GM03348 (cell line): ENCODE measurements around the gene PRPF40A.

Experiments
- DNase-seq: peaks from one replicate; pipeline ENCODE4 v3.0.0; 2012; ENCODE audit warnings: low spot score

PRPF40A gene

GRCh38 chr2:152620208-152620607 is 97.1 kb downstream of the PRPF40A start:
- DNase-seq = no peak

GRCh38 chr2:152618193-152618564 is 99.1 kb downstream of the PRPF40A start:
- no peak for DNase-seq

GRCh38 chr2:152617456-152618192 is 99.6 kb downstream of the PRPF40A start:
- DNase-seq = no peak

- no peak for DNase-seq
Observed at GRCh38 chr2:152615177-152615576, 102.1 kb downstream of the PRPF40A start.

- DNase-seq = peak; percentile 22
Observed at GRCh38 chr2:152613235-152613634, 104.0 kb downstream of the PRPF40A start.

GRCh38 chr2:152611458-152612231 is 105.6 kb downstream of the PRPF40A start:
- peak; percentile 79 for DNase-seq

- no peak for DNase-seq
Observed at GRCh38 chr2:152609699-152610098, 107.6 kb downstream of the PRPF40A start.

- no peak for DNase-seq
Observed at GRCh38 chr2:152609154-152609553, 108.1 kb downstream of the PRPF40A start.

GRCh38 chr2:152607793-152608300 is 109.4 kb downstream of the PRPF40A start:
- no peak for DNase-seq

- DNase-seq = no peak
Observed at GRCh38 chr2:152606941-152607340, 110.3 kb downstream of the PRPF40A start.

- peak; percentile 40 for DNase-seq
Observed at GRCh38 chr2:152606081-152606480, 111.2 kb downstream of the PRPF40A start.

- no peak for DNase-seq
Observed at GRCh38 chr2:152603166-152603565, 114.1 kb downstream of the PRPF40A start.

- DNase-seq = no peak
Observed at GRCh38 chr2:152602750-152603149, 114.5 kb downstream of the PRPF40A start.
